GM23338 (cell line): ENCODE measurements around the gene NSG2. TPM values are rescaled to one million over a fixed set of nuclear protein-coding genes. Genes with fewer than 3 reads are reported as not detected.

Source experiments
- ATAC-seq: fragments of 200-7000 bp; cut with Tn5 transposase; 3 replicates; pipeline ENCODE4 v1.9.1; 2020
- DNase-seq: peaks from one replicate; pipeline ENCODE4 v3.0.0-alpha.2; 2015; ENCODE audit warnings: low spot score
- H2AFZ ChIP-seq: fragments of 200-600 bp; sonication (generic); 2 replicates; pipeline ENCODE4 v1.8.0; 2016; ENCODE audit warnings: antibody characterized with exemption, mild to moderate bottlenecking, moderate library complexity
- H3F3A ChIP-seq: fragments of 200-600 bp; sonication (generic); replicated peaks from 2 replicates; pipeline ENCODE4 v1.8.0; 2017; ENCODE audit warnings: antibody characterized with exemption, mixed run types, low read depth
- H3K27ac ChIP-seq: fragments of 200-600 bp; sonication (generic); 2 replicates; pipeline ENCODE4 v1.6.1; 2016; ENCODE audit warnings: low read depth
- H3K27me3 ChIP-seq: fragments of 200-600 bp; sonication (generic); 2 replicates; pipeline ENCODE4 v1.8.0; 2016; ENCODE audit warnings: mild to moderate bottlenecking, mixed run types, moderate library complexity; ENCODE audit not compliant: insufficient read depth
- H3K36me3 ChIP-seq: fragments of 200-600 bp; sonication (generic); 2 replicates; pipeline ENCODE4 v1.8.0; 2016; ENCODE audit warnings: mild to moderate bottlenecking; ENCODE audit not compliant: insufficient read depth
- H3K4me1 ChIP-seq: fragments of 200-600 bp; sonication (generic); 2 replicates; pipeline ENCODE4 v1.8.0; 2016; ENCODE audit warnings: mild to moderate bottlenecking, moderate library complexity; ENCODE audit not compliant: insufficient read depth
- H3K4me2 ChIP-seq: fragments of 200-600 bp; sonication (generic); 2 replicates; pipeline ENCODE4 v1.7.1; 2017; ENCODE audit warnings: mixed run types
- H3K4me3 ChIP-seq: fragments of 200-600 bp; sonication (generic); 2 replicates; pipeline ENCODE4 v1.6.1; 2016; ENCODE audit warnings: mixed run types
- H3K79me2 ChIP-seq: fragments of 200-600 bp; sonication (generic); replicated peaks from 2 replicates; pipeline ENCODE4 v1.8.0; 2017; ENCODE audit warnings: mild to moderate bottlenecking; ENCODE audit not compliant: insufficient read depth
- H3K9me2 ChIP-seq: fragments of 200-600 bp; sonication (generic); 2 replicates; pipeline ENCODE4 v1.8.0; 2017; ENCODE audit not compliant: insufficient read depth
- H4K20me1 ChIP-seq: fragments of 200-600 bp; sonication (generic); replicated peaks from 2 replicates; pipeline ENCODE4 v1.8.0; 2017; ENCODE audit warnings: mild to moderate bottlenecking; ENCODE audit not compliant: insufficient read depth
- H3K27ac Mint-ChIP-seq: 2 replicates; pipeline ENCODE4 v1.8.0; 2020; ENCODE audit warnings: inconsistent platforms, mild to moderate bottlenecking, moderate library complexity, mixed read lengths
- H3K27me3 Mint-ChIP-seq: 3 replicates; pipeline ENCODE4 v1.8.0; 2022; ENCODE audit warnings: low read depth, mild to moderate bottlenecking, moderate library complexity, mixed read lengths, inconsistent platforms; ENCODE audit not compliant: insufficient read depth, poor library complexity
- H3K36me3 Mint-ChIP-seq: 3 replicates; pipeline ENCODE4 v1.8.0; 2021; ENCODE audit warnings: low read depth, mild to moderate bottlenecking, inconsistent platforms, moderate library complexity, mixed read lengths
- H3K4me1 Mint-ChIP-seq: 3 replicates; pipeline ENCODE4 v1.8.0; 2020; ENCODE audit warnings: mild to moderate bottlenecking, inconsistent platforms, mixed read lengths
- H3K4me3 Mint-ChIP-seq: 3 replicates; pipeline ENCODE4 v1.8.0; 2021; ENCODE audit warnings: moderate library complexity, mild to moderate bottlenecking, inconsistent platforms, mixed read lengths
- H3K9me3 Mint-ChIP-seq: 3 replicates; pipeline ENCODE4 v1.8.0; 2020; ENCODE audit warnings: moderate library complexity, mild to moderate bottlenecking, inconsistent platforms, mixed read lengths
- EZH2phosphoT487 ChIP-seq: fragments of 200-600 bp; sonication (generic); IDR thresholded peaks from one replicate; pipeline ENCODE4 v1.8.1; 2018; ENCODE audit warnings: antibody characterized with exemption; ENCODE audit not compliant: unreplicated experiment
- JUNB ChIP-seq: IDR thresholded peaks from one replicate; pipeline ENCODE4 v1.6.1; 2016; ENCODE audit warnings: antibody characterized with exemption; ENCODE audit not compliant: unreplicated experiment
- POLR2AphosphoS5 ChIP-seq: IDR thresholded peaks from 2 replicates; pipeline ENCODE4 v1.6.1; 2016; ENCODE audit warnings: antibody characterized with exemption, low read depth
- REST ChIP-seq: IDR thresholded peaks from one replicate; pipeline ENCODE4 v1.6.1; 2018; ENCODE audit warnings: antibody characterized with exemption; ENCODE audit not compliant: unreplicated experiment
- STAT1 ChIP-seq: IDR thresholded peaks from one replicate; pipeline ENCODE4 v1.6.1; 2016; ENCODE audit warnings: antibody characterized with exemption; ENCODE audit not compliant: unreplicated experiment
- ZNF462 ChIP-seq: fragments of 250-450 bp; sonication (Bioruptor Pico); IDR thresholded peaks from 2 replicates; pipeline ENCODE4 v1.5.0; 2020; ENCODE audit warnings: mild to moderate bottlenecking, moderate library complexity
- polyA plus RNA-seq: library from polyadenylated mRNA; unstranded; fragments of >200 nt; fragmentation: Nextera tagmentation; extraction: Ambion mirVana; gene quantifications from 2 replicates; pipeline ENCODE4 v1.2.1, GENCODE V29; 2016
- total RNA-seq: library from RNA; depleted of rRNA; stranded (reverse); fragments of >200 nt; shearing (Covaris generic); gene quantifications from 2 replicates; pipeline ENCODE4 v1.2.3, GENCODE V29; 2014
- TF ChIP-seq, protein P1 (sequence below), 2 experiments: fragments of 200-600 bp in 1 of 2; sonication (generic) in 1 of 2; conservative IDR thresholded peaks; 2 replicates each; pipeline versions ENCODE4 v1.5.1 to v1.6.1; 2016 to 2017; ENCODE audit warnings: antibody characterized with exemption in 2 of 2, low read depth in 2 of 2, mild to moderate bottlenecking in 2 of 2, moderate library complexity in 1 of 2
- TF ChIP-seq, protein P2 (sequence below): IDR thresholded peaks from 2 replicates; pipeline ENCODE4 v1.6.1; 2016; ENCODE audit warnings: antibody characterized with exemption

Gene NSG2
- total and polyA plus RNA-seq, 2 experiments from 2014 or later = 0.16 TPM; not detected in 1

GRCh38 chr5:174059247-174059646 lies 13.7 kb downstream of the NSG2 start:
- Histone ChIP-seq H3F3A (no peaks in the 10 kb centered on the region), H3K9me2 (0 out of 2 replicates have a peak, but pooled peaks cover 4% of the 10 kb centered on the region)

GRCh38 chr5:174063082-174063756 lies 17.7 kb downstream of the NSG2 start:
- H3K4me1 Mint-ChIP-seq = no peaks in the 10 kb centered on the region
- TF ChIP-seq, protein P1, sequence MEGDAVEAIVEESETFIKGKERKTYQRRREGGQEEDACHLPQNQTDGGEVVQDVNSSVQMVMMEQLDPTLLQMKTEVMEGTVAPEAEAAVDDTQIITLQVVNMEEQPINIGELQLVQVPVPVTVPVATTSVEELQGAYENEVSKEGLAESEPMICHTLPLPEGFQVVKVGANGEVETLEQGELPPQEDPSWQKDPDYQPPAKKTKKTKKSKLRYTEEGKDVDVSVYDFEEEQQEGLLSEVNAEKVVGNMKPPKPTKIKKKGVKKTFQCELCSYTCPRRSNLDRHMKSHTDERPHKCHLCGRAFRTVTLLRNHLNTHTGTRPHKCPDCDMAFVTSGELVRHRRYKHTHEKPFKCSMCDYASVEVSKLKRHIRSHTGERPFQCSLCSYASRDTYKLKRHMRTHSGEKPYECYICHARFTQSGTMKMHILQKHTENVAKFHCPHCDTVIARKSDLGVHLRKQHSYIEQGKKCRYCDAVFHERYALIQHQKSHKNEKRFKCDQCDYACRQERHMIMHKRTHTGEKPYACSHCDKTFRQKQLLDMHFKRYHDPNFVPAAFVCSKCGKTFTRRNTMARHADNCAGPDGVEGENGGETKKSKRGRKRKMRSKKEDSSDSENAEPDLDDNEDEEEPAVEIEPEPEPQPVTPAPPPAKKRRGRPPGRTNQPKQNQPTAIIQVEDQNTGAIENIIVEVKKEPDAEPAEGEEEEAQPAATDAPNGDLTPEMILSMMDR (conservative IDR thresholded peaks at IDR 0.05; ENCODE audit: low read depth in 2 of 2) = no peak
- TF ChIP-seq JUNB = no peak
- TF ChIP-seq REST = no peak
- no peak for TF ChIP-seq POLR2AphosphoS5
- TF ChIP-seq, protein P2, sequence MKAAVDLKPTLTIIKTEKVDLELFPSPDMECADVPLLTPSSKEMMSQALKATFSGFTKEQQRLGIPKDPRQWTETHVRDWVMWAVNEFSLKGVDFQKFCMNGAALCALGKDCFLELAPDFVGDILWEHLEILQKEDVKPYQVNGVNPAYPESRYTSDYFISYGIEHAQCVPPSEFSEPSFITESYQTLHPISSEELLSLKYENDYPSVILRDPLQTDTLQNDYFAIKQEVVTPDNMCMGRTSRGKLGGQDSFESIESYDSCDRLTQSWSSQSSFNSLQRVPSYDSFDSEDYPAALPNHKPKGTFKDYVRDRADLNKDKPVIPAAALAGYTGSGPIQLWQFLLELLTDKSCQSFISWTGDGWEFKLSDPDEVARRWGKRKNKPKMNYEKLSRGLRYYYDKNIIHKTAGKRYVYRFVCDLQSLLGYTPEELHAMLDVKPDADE = no peak
- no peak for TF ChIP-seq EZH2phosphoT487
- no peak for TF ChIP-seq STAT1
- no peak for TF ChIP-seq ZNF462 (CRISPR knock-in tag)

More at GRCh38 chr5:174059247-174059646, 13.7 kb downstream of the NSG2 start:
- H3K4me1 ChIP-seq = no peaks in the 10 kb centered on the region
- H4K20me1 ChIP-seq = no peaks in the 10 kb centered on the region
- no peak for ATAC-seq
- Mint-ChIP-seq H3K27ac (no peak overlapping the region), H3K27me3 (no peaks in the 10 kb centered on the region), H3K4me3 (no peak overlapping the region), H3K9me3 (no peaks in the 10 kb centered on the region), H3K4me1 (no peaks in the 10 kb centered on the region), H3K36me3 (no peaks in the 10 kb centered on the region)
- H3K4me2 ChIP-seq = no peak overlapping the region
- no peaks in the 10 kb centered on the region for H3K27me3 ChIP-seq
- DNase-seq = no peak
- no peak overlapping the region for H3K4me3 ChIP-seq
- TF ChIP-seq STAT1 (no peak), POLR2AphosphoS5 (no peak)
- no peak overlapping the region for H2AFZ ChIP-seq
- H3K79me2 ChIP-seq = no peaks in the 10 kb centered on the region
- no peak overlapping the region for H3K27ac ChIP-seq
- H3K36me3 ChIP-seq = no peaks in the 10 kb centered on the region

More at GRCh38 chr5:174063082-174063756, 17.7 kb downstream of the NSG2 start:
- no peak for DNase-seq
- Histone ChIP-seq H3K27me3 (no peaks in the 10 kb centered on the region), H3K9me2 (0 out of 2 replicates have a peak, but pooled peaks cover 2% of the 10 kb centered on the region), H3K36me3 (no peaks in the 10 kb centered on the region), H3K4me2 (no peak overlapping the region), H3K4me1 (no peaks in the 10 kb centered on the region), H4K20me1 (no peaks in the 10 kb centered on the region), H3F3A (no peaks in the 10 kb centered on the region), H3K4me3 (no peak overlapping the region), H3K27ac (no peak overlapping the region), H2AFZ (no peak overlapping the region), H3K79me2 (no peaks in the 10 kb centered on the region)
- no peaks in the 10 kb centered on the region for H3K9me3 Mint-ChIP-seq
- no peak overlapping the region for H3K4me3 Mint-ChIP-seq
- no peak for ATAC-seq
- no peaks in the 10 kb centered on the region for H3K36me3 Mint-ChIP-seq
- H3K27me3 Mint-ChIP-seq = peaks cover 3% of the 10 kb centered on the region
- no peak overlapping the region for H3K27ac Mint-ChIP-seq
